ENCODE results near the gene TMEM94. TPM values are rescaled to one million over a fixed set of nuclear protein-coding genes. Genes with fewer than 3 reads are reported as not detected.

Gene TMEM94
- total RNA-seq, 1 donor from 2014 or later: 72.9 TPM

DNA sequence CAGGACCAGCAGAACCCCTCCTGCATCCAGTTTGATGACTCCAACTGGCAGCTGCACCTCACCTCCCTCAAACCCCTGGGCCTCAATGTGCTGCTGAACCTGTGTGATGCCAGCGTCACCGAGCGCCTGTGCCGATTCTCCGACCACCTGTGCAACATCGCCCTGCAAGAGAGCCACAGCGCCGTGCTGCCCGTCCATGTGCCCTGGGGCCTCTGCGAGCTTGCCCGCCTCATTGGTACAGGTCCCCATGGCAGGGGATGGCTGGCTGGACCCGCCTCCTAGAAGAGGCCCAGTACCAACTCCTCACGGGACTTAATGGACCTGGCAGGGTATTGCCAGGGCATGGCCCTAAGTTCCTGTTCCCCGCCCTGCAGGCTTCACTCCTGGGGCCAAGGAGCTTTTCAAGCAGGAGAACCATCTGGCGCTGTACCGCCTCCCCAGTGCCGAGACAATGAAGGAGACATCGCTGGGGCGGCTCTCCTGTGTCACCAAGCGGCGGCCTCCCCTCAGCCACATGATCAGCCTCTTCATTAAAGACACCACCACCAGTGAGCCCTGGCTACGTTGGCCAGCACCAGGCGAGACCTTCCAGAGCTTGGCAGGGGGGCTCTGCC is 36.2 kb downstream of the TMEM94 start:
- intact Hi-C loops (cut with micrococcal nuclease): no loop called here

DNA sequence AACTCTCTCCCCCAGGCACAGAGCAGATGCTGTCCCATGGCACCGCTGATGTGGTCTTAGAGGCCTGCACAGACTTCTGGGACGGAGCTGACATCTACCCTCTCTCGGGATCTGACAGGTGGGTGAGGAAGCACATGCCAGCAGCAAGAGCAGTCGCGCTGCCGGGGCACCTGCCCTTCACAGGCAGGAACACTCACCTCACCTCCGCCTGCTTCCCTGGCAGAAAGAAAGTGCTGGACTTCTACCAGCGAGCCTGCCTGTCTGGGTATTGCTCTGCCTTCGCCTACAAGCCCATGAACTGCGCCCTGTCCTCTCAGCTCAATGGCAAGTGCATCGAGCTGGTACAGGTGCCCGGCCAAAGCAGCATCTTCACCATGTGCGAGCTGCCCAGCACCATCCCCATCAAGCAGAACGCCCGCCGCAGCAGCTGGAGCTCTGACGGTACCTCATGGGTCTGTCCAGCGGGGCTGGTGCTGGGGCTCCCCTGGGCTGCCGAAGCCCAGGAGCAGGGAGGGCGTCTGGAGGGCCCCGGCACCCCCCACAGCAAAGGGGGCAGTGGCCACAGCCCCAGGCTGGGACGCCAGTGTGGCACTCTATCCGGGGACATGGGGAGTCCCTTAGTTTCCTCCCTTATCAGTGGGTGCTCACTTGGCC is 37.2 kb downstream of the TMEM94 start:
- intact Hi-C loops (cut with micrococcal nuclease): no loop called here

DNA sequence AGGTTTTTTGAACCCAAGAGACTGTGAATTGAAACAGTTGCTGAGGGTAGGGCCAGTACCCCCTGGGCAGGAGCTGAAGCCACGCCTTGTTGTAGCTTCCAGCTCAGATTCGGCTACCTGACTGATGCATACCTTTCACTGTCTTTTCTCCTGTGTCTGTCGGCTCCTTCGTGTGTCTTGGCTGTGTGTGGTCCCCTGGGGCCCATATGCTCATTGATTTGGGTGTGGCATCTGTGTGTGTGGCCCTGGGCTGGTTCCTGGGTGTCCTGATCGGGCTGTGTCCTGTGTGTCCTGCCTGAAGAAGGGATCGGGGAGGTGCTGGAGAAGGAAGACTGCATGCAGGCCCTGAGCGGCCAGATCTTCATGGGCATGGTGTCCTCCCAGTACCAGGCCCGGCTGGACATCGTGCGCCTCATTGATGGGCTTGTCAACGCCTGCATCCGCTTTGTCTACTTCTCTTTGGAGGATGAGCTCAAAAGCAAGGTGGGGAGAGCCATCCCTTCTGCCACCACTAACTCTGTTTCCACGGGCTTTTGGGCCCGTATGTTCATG is 38.0 kb downstream of the TMEM94 start:
- intact Hi-C loops (cut with micrococcal nuclease): no loop called here

DNA sequence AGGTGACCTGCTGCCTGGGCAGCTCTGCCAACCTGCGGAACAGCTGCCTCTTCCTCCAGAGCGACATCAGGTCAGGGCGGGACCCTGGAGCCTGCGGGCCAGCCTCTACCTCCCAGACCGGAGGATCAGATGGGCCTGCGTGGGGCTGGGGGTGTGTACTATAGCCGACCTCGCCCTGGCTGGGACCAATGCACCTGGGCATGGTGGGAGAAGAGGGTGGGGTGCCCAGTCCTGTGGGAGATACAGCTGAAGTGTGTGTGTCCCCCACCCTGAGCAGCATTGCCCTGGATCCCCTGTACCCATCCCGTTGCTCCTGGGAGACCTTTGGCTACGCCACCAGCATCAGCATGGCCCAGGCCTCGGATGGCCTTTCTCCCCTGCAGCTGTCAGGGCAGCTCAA is 39.6 kb downstream of the TMEM94 start:
- intact Hi-C loops (cut with micrococcal nuclease): no loop called here

DNA sequence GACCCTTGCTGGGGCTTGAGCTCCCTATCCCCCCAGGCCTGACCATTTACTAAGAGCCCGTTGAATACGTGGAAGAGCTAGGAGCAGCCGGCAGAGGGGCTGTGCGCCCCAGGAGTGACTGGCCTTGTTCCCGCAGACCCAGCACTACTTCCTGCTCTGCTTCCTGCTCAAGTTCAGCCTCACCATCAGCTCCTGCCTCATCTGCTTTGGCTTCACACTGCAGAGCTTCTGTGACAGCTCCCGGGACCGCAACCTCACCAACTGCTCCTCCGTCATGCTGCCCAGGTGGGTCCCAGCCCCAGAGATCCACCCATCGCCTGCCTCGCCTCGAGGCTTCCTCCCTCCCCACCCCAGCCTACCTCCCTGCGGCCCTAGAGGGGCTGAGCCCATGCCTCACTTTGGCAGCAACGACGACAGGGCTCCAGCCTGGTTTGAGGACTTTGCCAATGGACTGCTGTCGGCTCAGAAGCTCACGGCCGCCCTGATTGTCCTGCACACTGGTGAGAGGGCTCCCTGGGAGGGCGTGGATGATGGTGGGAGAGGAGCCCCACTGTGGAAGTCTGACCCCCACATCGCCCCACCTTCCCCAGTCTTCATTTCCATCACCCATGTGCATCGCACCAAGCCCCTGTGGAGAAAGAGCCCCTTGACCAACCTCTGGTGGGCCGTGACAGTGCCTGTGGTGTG is 41.7 kb downstream of the TMEM94 start:
- intact Hi-C loops (cut with micrococcal nuclease): no loop called here

DNA sequence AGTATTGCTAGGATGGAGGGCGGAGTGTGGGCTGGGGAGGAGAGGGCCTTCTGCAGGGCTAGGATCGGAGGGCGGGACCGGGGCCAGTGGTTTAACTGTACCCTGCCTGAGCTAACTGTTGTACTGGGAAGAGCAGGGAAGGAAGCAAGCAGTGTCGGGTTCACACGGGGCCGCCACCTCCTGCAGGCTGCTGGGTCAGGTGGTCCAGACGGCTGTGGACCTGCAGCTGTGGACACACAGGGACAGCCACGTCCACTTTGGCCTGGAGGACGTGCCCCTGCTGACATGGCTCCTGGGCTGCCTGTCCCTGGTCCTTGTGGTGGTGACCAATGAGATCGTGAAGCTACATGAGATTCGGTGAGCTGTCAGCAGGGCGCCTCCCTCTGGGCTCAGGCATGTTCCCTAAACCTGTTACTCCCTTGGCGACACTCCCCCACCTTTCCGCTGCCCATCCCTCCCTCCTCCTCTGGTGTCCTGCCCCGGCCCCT is 42.3 kb downstream of the TMEM94 start:
- intact Hi-C loops (cut with micrococcal nuclease): no loop called here

DNA sequence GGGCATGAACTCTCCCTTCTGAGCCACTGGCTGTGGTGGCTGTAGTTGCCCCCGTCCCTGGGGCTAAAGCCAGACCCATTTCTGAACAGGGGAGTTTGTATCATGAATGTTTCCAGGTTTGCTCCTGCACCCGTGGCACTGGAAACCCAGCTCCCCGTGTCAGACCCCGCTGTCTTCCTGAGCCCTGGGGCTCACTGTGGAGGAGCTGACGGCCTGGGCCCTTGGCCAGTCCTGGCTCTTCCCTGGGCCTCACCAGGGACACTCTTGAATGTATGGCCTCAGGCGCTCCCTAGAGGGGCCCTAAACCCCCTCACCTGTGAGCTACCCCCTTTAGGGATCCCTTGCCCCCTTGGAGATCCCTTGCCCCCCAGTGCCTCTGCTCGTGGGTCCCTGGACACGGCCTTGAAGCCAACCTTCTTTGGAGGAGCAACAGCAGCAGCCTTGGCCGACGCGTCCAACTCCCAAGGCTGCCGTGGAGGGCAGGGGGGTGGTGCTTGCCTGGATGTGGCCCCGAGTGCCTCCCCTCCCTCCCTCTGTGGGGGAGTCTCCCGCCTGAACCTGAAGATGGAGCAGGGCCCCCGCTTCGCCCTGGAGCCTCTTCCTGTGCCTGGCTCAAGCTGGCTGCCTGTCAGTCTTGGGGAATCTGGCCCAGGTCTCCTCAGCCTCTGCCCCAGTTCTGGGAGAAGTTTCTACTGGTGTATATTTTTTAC is 43.0 kb downstream of the TMEM94 start:
- intact Hi-C loops (cut with micrococcal nuclease): no loop called here

DNA sequence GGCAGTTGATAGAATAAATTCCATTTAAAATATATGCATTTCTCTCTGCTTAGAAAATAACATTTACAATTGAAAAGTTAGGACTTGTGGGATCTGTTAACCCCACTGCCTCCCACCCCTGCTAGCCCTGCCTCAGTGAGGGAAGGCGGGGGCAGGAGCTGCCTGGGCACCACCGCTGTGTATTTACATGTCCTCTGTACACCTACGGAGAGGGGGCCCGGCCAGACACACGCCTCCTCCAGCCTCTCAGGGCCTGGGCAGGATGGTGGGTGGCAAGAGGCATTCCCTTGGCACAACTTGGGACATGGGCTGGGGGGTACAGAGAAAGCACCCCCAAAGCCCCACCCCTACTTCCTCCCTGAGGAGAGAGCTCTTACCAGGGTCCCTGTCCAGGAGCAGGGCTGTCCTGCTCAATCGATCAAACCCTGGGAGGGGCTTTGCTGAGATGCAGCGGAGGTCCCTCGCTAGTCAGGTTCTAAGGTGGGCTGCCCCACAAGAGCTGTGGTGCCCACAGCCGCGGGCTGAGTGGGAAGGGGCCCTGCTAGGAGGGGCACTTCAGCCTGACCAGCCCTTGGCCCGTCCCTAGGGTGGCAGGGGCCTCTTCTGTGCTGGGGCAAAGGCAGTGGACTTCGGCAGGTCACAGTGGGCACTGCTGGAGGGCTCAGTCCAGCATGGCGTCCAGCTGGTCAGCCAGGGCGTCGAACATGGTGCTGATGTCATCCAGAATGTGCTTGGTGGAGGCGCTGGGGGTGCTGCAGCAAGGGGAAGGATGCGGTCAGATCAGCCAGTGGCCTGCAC is 44.2 kb downstream of the TMEM94 start:
- intact Hi-C loops (cut with micrococcal nuclease): no loop called here

DNA sequence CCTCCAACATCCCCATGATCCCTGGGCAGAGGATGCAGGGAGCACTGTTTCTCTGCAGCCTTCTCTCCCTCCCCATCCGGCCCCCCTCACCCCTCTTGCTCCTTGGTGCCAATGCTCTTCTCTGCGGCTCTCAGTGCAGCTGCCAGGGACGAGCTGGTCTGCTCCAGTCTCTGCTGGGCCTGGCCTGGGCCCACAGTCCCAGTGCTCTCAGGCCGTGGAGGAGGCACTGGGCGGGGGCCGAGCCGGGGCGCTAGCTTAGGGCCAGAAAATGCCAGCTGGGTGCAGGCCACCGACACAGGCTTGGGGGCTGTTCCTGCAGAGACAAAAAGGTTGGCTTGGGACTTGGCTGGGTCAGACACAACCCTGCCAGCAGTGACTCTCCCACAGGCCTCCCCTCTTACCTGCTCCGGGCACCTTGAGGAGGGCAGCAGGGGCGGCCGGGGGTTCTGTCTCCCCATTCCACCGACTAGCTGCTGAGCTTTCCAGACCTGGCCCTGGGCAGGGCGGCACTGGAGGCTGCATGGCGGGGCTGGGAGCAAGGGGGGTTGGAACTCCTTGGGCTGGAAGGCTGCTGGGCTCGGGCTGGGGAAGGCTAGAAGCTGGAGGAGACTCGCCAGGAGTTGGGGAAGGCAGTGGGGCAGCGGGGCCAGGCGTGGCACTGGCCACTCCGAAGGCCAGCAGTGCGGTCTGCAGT is 45.1 kb downstream of the TMEM94 start:
- intact Hi-C loops (cut with micrococcal nuclease): no loop called here

DNA sequence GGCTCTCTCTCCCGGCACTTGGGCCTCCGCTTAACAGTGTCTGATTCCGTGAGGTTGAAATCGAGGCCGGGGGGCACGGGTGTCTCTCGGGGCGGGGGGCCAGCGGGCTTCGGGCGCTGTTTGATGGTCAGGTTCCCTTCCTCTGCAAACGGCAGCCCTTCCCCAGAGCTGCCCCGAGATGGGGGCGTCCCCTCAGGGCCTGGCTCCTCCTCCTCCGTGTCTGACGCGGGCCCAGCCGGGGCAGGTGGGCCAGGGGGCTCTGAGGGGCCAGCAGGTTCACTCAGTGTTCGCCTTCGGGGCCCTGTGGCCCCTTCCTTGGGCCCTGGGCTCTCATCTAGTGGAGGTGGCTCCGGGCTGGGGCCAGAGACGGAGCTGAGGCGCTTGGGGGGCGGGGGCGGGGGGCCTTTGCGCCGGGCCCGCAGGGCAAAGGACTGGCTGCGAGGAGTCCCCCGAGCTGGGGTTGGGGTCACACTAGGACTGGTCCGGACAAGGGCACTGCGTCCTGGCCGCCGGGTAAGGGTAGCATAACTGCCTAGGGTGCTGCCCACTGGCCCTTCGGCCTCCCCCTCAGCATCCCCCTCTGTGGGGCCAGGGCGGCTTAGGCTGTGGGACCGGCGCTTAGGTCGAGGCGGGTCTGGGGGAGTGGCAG is 45.8 kb downstream of the TMEM94 start:
- intact Hi-C loops (cut with micrococcal nuclease): no loop called here

DNA sequence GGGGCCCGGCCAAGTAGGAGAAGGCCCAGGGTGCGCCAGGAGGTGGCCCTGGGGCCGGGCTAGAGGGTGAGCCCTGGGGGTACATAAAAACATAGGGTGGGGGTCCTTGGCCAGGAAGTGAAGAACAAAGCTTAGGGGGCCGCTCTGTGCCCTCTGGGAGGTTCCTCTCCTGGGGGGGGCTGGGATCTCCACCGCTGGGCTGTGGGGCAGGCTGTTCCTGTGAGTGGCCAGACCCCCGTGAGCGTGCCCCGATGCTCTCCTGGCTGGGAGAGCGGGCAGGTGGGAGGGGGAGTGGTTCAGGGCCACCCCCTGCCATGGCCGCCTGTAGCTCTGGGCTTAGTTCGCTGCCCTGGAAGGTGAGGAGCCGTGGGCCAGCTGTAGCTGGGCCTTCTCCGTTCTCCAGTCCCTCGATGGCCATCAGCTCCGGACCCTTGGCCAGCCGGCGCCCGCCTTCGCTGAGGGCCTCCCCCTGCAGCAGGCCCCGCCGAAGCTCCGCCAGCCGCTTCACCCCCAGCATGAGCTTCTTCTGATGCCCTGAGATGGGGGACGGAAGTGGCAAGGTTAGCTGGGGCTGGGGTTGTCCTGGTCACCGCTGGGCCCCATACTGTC is 46.4 kb downstream of the TMEM94 start:
- intact Hi-C loops (cut with micrococcal nuclease): no loop called here

DNA sequence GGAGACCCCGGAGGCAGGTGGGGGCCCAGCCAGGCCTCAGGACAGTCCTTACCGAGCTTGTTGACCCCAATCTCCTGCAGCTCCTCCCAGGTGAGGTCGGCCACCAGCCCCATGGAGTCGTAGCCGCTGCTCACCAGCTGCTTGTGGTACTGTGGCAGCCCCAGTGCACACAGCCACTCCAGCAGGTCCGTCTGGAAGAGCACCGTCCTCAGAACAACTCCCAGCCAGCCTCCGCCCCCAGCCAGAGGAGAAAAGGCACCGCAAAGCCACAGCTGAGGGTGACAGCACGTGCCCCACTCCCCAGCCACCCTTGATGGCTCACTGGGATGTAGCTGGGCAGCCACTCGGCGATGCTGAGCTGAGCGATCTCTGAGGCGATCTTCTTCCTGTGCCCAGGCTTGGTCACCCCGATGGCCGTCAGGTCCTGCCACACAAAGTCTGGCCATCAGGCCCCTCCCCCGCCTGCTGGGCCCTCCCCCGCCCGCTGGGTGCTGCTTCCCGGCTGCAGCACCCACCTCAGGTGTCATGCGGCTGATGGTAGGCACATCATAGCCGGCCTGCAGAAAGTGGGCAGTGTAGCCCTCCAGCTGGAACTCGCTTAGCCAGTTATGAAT is 47.0 kb downstream of the TMEM94 start:
- intact Hi-C loops (cut with micrococcal nuclease): no loop called here

DNA sequence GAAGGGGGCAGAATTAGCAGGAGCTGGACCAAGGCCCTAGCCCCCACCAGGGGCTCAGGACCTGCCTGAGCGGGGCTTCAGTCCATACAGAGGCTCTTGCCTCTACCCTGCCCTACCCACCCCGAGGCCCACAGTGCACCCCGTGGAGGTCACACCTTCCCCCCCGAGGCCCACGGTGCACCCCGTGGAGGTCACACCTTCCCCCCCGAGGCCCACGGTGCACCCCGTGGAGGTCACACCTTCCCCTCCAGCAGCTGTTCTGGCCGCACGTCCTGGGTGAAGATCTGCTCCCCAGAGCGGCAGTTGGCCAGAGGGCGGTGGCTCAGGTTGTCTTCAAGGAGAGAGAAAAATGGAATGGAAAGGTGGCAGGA is 47.5 kb downstream of the TMEM94 start:
- intact Hi-C loops (cut with micrococcal nuclease): no loop called here

DNA sequence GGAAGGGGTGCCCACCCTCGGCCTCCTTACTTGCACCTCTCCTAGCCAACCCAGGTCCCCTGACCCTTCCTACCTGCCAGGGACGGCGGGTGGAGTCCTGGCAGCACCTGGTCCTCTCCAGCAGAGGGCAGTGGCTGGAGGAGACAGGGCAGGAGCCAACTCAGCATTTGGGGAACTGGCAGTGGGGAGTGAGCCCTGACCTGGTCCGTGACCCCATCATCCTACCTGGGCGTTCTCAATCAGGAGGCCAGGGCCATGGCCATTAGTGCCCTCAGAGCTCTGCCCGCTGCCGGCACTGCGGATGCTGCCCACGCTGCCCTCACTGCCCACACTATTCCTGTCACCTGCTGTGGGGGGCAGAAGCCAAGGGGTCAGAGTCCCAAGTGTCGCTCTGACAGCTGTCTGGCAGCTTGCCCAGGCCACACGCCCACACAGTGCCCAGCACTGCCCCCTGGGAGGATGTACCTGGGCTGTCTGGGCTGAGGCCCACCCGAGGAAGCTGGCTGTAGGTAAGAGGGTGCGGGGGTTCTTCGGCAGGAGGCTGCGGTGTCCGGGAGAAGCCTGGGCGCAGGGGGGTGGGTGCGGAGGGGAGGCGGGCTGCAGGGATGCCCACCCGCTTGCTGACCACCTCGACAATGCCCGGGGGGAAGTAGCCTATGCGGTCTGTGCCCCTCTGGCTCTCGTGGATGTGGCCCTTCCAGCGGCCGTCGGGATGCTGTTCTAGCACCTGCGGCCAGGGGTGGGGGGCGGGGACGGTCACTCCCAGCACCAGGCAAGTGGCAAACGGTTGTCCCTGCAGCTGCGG is 48.1 kb downstream of the TMEM94 start:
- intact Hi-C loops (cut with micrococcal nuclease): no loop called here

DNA sequence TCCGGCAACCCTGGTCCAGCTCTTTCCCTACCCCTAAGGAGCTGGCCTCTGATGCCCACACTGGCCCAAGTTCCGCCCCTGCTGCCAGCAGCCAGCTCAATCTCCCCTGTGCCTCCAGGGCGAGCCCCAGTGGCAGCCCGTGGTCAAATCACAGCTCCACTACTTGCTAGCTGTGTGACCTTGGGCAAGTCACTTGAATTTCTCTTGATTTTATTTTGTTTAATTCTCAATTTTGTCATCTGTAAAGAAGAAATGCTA is 48.6 kb downstream of the TMEM94 start:
- intact Hi-C loops (cut with micrococcal nuclease): no loop called here

DNA sequence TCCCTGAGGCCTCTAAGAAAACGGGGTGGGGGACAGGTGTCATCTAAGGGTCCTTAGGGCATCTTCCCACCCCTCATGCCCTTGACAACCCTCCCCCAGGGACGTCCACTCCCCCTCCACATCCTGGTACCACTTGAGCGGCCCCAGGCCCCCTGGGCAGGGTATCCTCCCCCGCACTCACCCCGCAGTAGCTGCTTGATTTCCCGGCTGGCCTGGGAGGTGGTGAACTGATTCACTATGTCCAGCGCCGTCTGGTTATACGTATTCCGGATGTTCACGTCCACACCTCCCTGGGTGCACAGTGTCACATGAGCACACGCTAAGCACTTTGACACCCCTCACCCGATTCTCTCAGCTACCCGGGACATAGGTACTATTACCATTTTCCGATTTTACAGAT is 49.2 kb downstream of the TMEM94 start:
- intact Hi-C loops (cut with micrococcal nuclease): no loop called here

DNA sequence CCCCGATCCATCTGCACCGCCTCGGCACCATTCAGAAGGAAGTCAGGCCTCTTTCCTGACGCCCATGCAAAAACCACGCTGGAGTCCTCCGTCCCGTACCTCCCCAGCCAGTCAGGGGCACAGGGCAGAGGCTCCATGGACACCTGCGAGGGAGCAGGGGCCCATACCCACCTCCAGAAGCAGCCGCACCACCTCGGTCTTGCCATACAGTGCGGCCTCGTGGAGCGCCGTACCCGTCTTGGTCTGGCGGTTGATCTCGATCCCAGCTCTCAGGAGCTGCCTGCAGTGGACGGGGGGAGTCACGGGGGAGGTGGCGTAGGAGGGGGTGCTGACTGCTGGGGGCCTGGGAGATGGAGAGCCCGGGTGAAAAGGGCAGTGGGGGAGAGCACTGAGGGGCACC is 49.7 kb downstream of the TMEM94 start:
- intact Hi-C loops (cut with micrococcal nuclease): no loop called here

DNA sequence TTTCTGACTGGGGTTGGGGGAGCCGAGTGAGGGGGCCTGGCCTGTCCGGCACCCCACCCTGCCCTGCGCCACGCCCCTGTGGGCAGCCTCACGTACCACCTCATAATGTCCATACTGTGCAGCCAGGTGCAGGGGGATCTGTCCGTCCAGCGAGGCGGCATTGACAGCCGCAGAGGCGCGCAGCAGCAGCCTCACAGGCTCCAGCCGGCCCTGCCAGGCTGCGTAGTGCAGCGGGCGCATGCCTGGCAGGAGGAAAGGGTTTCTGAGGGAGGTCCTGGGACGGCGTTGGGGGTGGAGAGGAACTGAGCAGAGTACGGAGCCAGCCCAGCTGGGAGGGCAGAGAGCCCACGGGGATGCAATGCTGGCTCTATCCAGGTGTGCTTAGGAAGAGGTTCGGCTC is 50.5 kb downstream of the TMEM94 start:
- intact Hi-C loops (cut with micrococcal nuclease): no loop called here
